ENCODE results near the gene DEAF1. TPM values are rescaled to one million over a fixed set of nuclear protein-coding genes. Genes with fewer than 3 reads are reported as not detected.

DEAF1 gene
- total RNA-seq, 1 donor from 2014 or later = 56.5 TPM

GRCh38 chr11:612201-612960 is 82.6 kb downstream of the DEAF1 start:
- DNase-seq (ENCODE audit: low read depth) = no peak
- H3K27me3 ChIP-seq (ENCODE audit: control insufficient read depth, insufficient read depth, low read length) = no peaks in the 10 kb centered on the region
- TF ChIP-seq, protein P1, sequence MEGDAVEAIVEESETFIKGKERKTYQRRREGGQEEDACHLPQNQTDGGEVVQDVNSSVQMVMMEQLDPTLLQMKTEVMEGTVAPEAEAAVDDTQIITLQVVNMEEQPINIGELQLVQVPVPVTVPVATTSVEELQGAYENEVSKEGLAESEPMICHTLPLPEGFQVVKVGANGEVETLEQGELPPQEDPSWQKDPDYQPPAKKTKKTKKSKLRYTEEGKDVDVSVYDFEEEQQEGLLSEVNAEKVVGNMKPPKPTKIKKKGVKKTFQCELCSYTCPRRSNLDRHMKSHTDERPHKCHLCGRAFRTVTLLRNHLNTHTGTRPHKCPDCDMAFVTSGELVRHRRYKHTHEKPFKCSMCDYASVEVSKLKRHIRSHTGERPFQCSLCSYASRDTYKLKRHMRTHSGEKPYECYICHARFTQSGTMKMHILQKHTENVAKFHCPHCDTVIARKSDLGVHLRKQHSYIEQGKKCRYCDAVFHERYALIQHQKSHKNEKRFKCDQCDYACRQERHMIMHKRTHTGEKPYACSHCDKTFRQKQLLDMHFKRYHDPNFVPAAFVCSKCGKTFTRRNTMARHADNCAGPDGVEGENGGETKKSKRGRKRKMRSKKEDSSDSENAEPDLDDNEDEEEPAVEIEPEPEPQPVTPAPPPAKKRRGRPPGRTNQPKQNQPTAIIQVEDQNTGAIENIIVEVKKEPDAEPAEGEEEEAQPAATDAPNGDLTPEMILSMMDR (IDR thresholded peaks at IDR 0.05; ENCODE audit: insufficient read depth, low read length, poor library complexity, severe bottlenecking) = peak; percentile 31
- H3K36me3 ChIP-seq (ENCODE audit: control insufficient read depth, insufficient read depth, low read length) = peaks cover 4% of the 10 kb centered on the region
- H3K4me3 ChIP-seq (ENCODE audit: low read depth, low read length) = no peak overlapping the region

- no peak for DNase-seq (ENCODE audit: low read depth)
- TF ChIP-seq, protein P1 (IDR thresholded peaks at IDR 0.05; ENCODE audit: insufficient read depth, low read length, poor library complexity, severe bottlenecking) = no peak
- H3K36me3 ChIP-seq (ENCODE audit: control insufficient read depth, insufficient read depth, low read length) = peaks cover 4% of the 10 kb centered on the region
- H3K4me3 ChIP-seq (ENCODE audit: low read depth, low read length) = no peak overlapping the region
- no peaks in the 10 kb centered on the region for H3K27me3 ChIP-seq (ENCODE audit: control insufficient read depth, insufficient read depth, low read length)
These were observed 83.7 kb downstream of the DEAF1 start for GRCh38 chr11:611001-611996.

DNA sequence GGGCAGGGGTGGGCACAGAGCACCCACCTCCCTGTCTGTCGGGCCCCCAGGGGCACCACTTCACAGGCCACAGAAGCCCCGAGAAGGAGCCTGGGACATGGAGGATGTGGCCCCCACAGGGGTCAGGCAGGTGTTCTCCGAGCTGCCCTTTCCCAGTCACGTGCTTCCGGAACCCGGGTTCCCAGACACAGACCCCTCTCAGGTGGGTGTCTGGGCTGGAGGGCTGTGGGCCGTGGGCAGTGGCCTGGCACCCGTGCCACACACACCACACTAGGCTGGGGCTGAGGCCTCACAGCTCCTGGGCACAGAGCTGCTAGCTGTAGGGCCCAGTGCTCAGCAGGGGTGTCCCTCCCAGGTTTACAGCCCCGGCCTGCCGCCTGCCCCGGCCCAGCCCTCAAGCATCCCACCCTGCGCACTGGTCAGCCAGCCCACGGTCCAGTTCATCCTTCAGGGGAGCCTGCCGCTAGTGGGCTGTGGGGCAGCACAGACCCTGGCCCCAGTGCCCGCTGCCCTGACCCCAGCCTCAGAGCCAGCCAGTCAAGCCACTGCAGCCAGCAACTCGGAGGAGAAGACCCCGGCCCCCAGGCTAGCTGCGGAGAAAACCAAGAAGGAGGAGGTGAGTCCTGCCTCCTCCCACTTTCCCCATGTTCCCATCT is 84.7 kb downstream of the DEAF1 start:
- TF ChIP-seq, protein P1 (IDR thresholded peaks at IDR 0.05; ENCODE audit: insufficient read depth, low read length, poor library complexity, severe bottlenecking) = no peak
- DNase-seq (ENCODE audit: low read depth) = no peak
- Histone ChIP-seq H3K27me3 (ENCODE audit: control insufficient read depth, insufficient read depth, low read length) (no peaks in the 10 kb centered on the region), H3K4me3 (ENCODE audit: low read depth, low read length) (no peak overlapping the region), H3K36me3 (ENCODE audit: control insufficient read depth, insufficient read depth, low read length) (peaks cover 6% of the 10 kb centered on the region)

DNA sequence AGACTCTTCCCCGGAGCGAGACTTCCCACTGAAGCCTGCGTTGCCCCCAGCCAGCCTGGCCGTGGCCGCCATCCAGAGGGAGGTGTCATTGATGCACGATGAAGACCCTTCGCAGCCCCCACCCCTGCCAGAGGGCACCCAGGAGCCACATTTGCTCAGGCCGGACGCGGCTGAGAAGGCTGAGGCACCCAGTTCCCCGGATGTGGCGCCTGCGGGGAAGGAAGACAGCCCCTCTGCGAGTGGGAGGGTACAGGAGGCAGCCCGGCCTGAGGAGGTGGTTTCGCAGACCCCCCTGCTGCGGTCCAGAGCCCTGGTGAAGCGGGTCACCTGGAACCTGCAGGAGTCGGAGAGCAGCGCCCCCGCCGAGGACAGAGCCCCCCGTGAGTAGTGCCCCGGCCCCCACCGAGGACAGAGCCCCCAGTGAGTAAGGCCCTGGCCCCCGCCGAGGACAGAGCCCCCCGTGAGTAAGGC is 85.6 kb downstream of the DEAF1 start:
- H3K27me3 ChIP-seq (ENCODE audit: control insufficient read depth, insufficient read depth, low read length) = no peaks in the 10 kb centered on the region
- DNase-seq (ENCODE audit: low read depth) = no peak
- peaks cover 7% of the 10 kb centered on the region for H3K36me3 ChIP-seq (ENCODE audit: control insufficient read depth, insufficient read depth, low read length)
- no peak overlapping the region for H3K4me3 ChIP-seq (ENCODE audit: low read depth, low read length)
- TF ChIP-seq, protein P1 (IDR thresholded peaks at IDR 0.05; ENCODE audit: insufficient read depth, low read length, poor library complexity, severe bottlenecking) = no peak

- Histone ChIP-seq H3K36me3 (ENCODE audit: control insufficient read depth, insufficient read depth, low read length) (peaks cover 7% of the 10 kb centered on the region), H3K4me3 (ENCODE audit: low read depth, low read length) (no peak overlapping the region), H3K27me3 (ENCODE audit: control insufficient read depth, insufficient read depth, low read length) (no peaks in the 10 kb centered on the region)
- no peak for DNase-seq (ENCODE audit: low read depth)
- TF ChIP-seq, protein P1 (IDR thresholded peaks at IDR 0.05; ENCODE audit: insufficient read depth, low read length, poor library complexity, severe bottlenecking) = no peak
These were observed 86.2 kb downstream of the DEAF1 start for GRCh38 chr11:608791-609251.
